GM11168 (cell line): Measurements from ENCODE around the gene ADGRB2.

Experiments
- in situ Hi-C: fragments of 300-500 bp; cut with MboI; formaldehyde crosslinking; loops from one replicate; pipeline ENCODE4 v1.12.0; 2022; ENCODE audit warnings: low sequenced_read_pairs; ENCODE audit not compliant: unreplicated experiment

ADGRB2 gene

GRCh38 chr1:31795801-31796621 is 31.9 kb upstream of the ADGRB2 start:
- in situ Hi-C loops = loop anchor here (10.0 kb wide), 1 partner anchor 131 kb away; no protein-coding TSS in a partner anchor

DNA sequence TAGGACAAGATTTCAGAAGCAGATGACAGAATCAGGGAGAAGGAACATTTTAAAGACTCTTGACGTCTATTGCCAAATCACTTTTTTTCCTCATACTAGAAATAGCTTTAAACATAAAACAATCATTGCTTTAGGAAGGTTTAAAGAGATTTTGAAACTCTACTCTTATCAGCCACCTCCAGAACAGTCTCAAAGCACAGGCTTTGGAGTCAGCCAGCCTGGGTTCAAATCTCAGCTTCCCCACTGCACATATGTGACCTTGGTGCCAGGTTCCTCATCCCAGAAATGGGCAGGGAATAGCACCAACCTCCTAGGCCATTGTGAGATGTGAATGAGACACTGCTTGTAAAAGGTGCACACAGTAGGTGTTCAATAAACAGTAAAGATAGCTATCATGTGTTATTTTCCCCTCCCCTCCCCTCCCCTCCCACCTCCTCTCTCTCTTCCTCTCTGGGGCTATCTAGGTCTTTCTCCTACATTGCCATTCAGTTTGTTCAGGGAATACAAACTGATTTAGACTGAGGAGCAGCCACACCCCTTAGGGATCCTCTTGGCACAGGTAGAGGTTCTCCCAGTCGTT is 31.0 kb upstream of the ADGRB2 start:
- in situ Hi-C loops = loop anchor here (10.0 kb wide), 1 partner anchor 130 kb away; no protein-coding TSS in a partner anchor

DNA sequence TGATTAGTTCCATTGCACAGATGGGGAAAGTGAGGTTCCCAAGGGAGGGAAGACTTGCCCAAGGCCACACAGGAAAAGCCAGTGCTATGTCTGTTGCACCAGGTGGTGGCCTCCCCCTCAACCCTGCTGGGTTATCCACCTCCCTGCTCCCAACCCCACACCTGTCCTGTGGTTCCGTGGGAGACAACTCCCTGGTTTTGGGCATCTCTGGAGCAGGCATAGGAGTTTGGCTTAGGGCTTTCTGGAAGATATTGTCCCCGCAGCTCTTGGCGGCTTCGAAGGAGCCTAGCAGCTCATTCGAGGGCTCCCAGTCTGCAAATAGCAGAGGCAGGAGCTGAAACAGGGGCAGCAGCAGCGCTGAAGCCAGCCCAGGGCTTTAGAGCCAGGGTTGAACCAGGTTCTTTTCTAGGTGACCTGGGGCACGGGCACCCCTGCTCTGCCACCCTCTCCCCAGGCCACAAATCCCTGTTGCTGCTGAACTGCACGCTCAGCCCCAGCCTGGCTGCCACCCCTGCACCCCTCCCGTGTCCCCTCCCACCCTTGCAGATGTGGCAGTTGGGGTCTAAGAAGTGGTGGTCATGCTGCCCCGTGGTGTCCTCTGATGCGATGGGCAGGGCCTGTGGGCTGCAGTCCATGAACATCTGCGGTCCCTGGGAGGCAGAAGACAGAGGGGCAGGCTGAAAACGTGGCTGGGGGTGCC is 29.6 kb upstream of the ADGRB2 start:
- in situ Hi-C loops = loop anchor here (10.0 kb wide), 1 partner anchor 129 kb away; no protein-coding TSS in a partner anchor

DNA sequence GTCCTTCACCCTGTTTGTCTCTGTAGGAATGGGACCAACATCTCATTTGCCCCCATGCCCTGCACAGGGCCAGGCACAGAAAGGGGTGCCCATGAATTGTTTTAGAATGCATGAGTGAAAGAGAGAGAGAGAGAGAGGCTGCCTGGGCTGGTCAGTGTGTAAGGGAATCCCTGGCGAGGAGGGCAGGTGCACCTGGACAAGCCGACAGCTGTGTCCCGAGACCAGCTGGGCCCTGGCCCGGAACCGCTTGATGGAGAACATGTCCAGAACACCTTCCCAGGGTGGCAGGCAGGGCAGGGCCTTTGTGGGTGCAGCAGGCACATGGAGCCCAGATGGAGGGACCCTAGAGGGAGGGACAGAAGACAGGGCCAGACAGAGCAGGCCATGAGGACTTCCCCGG is 28.9 kb upstream of the ADGRB2 start:
- in situ Hi-C loops = loop anchor here (10.0 kb wide), 1 partner anchor 128 kb away; no protein-coding TSS in a partner anchor

DNA sequence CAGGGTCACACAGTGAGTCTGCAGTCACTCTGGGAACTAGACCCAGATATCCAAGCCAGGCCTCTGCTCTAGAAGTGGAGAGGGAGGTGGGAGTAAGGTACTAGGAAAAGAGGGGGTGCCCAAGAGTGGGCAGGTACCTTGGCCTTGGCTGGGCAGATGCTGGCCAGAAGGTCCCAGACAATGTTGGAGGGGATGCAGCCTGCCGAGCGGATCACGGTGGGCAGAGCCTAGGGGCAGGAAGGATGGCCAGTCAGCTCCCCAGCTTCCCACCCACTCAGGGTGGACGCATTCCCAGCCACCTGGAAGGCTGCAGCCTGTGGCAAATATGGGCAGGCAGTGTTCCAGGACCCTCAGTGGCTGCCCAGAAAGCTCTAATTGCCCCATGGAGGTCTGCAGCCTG is 28.4 kb upstream of the ADGRB2 start:
- in situ Hi-C loops = loop anchor here (10.0 kb wide), 1 partner anchor 128 kb away; no protein-coding TSS in a partner anchor

DNA sequence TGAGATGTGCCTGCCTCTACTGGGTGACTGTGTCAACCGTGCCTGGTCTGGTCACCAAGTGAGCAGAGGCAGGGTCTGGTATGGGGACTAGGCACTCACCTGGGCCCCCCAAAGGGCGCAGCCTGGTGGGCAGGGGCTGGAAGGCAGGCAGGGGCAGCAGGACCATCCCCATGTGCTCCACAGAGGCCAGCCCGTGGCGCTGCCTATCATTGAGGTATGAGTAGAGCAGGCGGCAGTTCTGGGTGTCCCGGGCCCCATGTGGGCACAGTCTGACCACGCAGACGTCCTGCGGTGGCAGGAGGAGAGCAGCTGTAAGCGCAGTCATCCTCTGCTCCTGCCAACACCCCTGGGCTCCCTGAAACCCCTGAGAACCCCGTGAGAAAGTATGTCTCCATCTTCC is 28.0 kb upstream of the ADGRB2 start:
- in situ Hi-C loops = loop anchor here (10.0 kb wide), 1 partner anchor 127 kb away; no protein-coding TSS in a partner anchor

- in situ Hi-C loops = loop anchor here (10.0 kb wide), 1 partner anchor 126 kb away; no protein-coding TSS in a partner anchor
These were observed 27.2 kb upstream of the ADGRB2 start for GRCh38 chr1:31791131-31791858.

DNA sequence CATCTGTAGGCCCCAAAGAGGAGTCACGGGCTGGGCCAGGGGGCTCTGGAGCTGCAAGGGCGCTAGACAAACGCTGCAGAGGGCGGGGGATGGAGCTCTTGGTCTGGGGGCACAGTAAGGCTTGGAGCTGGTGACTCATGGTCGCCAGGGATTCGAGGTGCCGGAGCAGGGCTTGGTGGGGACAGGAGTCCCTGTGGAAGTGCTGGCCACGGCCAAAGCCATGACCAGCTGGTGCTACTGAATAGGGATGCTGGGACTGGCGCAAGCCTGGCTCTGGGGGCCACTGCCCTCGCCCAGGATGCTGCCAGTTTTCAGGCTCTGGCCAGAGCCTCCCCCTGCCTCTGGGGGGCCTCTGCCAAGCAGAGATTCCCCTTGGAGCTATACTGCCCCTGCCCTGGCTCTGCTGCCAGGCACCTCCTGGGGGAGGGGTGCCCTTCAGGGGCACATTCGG is 26.5 kb upstream of the ADGRB2 start:
- in situ Hi-C loops = loop anchor here (10.0 kb wide), 1 partner anchor 126 kb away; no protein-coding TSS in a partner anchor

DNA sequence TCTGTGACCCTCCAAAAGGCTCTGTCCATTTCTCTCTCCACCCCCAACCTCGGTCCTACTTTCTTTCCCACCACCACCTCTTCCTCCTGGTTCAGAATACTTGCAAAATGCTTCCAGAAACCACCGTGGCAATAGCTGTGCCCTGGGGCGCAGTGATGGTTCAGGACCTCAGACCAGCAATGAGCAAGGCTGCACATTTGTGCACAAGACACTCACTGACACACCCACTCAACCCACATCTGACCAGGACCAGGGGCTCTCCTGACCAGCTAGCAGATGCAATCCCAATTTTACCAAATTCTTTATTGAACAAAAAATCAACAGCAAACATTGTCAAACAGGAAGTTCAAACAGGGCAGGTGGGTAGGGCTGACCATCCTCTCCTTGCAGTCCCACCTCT is 26.0 kb upstream of the ADGRB2 start:
- in situ Hi-C loops = loop anchor here (10.0 kb wide), 1 partner anchor 125 kb away; no protein-coding TSS in a partner anchor

DNA sequence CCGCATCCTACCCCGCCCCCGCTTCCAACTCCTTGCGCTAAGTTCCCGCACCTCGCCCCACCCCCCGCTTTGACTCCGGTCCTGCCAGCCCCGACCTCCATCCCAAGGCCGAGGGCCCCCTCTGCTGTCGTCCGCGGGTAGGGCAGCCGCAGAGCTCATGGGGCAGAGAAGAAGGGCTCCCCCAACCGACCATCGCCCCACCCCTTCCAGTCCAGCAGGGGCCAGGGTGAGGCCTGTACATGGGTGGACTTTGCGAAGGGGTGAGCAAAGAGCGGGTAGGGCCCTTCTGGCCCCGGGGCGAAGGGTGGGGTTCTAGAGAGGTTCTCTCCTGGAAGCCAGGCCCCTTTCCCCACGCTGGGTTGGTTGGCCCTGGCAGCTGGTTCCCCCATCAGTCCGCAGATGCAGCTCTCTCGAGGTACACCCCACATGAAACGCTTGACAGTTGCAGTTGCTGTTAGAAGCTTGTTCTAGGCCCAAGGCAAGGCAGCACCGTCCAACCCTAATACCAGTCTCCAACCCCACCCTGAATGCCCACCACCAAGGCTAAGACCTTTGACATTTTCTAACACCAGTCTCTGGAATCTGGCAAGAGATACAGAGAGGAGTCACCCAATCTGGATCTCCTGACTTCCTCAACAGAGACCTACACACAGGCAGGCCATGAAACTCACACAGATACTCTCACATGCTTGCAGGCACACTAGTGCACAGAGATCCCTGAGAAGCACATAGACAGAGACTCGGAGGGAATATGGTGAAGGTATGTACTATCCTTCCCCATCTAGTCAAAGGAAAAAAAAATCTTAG is 25.3 kb upstream of the ADGRB2 start:
- in situ Hi-C loops = loop anchor here (10.0 kb wide), 1 partner anchor 125 kb away; no protein-coding TSS in a partner anchor

- in situ Hi-C loops = no loop called here
These were observed 24.7 kb upstream of the ADGRB2 start for GRCh38 chr1:31788825-31789256.

GRCh38 chr1:31788138-31788824 is 24.1 kb upstream of the ADGRB2 start:
- in situ Hi-C loops = no loop called here

- in situ Hi-C loops = no loop called here
These were observed 23.6 kb upstream of the ADGRB2 start for GRCh38 chr1:31787786-31788137.

DNA sequence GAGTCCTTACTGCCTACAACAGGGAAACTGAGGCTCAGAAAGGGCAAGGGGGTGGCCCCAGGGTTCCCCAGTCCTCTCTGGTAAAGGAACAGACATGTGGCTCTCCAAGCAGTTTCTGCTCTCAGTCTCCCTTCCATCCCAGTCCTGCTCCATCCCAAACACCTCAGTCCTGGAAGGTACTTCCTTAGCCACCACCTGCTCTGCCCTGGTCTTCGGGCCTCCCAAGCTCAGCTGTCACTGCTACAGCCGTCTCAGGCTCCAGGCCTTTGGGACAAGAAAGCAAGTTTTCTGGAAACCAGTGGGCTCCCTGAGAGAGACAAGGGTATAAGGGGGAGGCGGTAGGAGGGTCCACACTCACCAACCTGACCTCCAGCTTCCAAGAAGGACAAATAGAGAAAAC is 23.1 kb upstream of the ADGRB2 start:
- in situ Hi-C loops = no loop called here

DNA sequence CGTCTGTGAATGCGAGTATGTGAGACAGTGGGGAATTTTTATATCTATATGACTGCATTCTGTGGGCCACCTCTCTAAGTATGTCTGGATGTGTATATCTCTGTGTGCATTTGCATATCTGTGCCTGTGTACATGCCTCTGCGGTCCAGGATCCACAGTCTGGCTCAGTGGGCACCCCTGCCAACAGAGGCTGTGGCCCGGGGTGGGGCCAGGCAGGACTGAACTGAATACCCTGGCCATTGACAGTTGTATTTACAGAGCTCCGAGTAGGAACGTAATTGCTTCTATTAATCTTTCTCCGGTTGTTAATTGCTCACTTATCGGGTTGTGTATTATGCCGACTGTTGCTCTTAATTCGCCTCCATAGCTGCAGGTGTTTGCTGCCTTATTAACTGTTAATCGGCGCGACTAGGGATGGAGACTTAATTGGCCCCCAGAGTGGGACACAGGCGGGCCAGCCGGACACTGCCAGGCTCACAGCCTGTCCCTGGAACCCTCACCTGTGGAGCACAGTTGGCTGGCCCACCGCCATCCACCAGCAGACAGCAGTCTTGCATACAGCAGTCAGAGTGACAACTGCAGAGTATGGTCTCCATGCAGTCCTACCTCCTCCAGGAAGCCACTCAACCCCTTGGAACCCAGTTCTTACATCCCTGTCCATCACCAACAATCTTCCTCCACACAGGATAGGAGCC is 22.4 kb upstream of the ADGRB2 start:
- in situ Hi-C loops = no loop called here

- in situ Hi-C loops = no loop called here
These were observed 21.8 kb upstream of the ADGRB2 start for GRCh38 chr1:31785947-31786290.

DNA sequence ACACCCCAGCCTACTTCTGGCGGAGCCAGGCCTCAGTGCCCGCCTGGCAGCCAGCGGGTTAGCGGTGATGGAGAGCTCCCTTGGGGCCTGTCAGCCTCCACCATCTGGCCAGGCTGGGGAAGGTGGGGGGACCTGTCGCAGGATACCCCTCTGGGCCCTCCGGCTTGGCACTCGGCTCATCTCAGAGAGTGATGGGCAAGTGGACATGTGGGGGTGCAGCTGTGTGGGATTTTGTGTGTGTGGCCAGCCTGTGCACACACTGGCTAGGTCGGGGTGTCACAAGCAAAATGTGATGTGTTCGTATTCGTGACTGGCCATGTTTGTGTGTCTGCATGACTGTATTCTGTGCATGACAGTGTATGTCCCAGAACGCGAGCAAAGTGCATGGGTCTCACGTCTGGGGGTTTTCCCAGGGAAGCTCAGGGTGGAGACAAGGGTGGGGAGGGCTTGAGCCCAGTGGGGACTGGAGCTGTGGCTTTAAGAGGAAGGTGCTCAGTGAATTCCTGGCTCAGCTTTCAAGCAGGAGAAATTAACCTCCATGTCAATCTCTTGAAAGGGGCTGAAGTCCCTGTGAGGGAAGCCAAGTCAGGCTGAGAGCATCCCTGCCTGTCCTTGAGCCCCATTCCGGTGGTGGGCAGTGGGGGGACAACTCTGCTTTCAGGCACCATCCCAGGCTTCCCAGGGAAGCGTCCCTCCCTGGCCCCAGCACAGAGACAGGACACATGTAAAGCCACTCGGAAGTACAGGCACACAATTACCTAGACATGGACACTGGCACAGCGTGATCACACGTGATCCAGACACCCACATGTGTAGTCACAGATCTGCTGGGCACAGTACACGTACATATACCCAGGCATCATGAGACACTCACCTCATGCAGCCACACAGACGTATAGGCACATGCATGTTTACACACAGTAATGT is 21.1 kb upstream of the ADGRB2 start:
- in situ Hi-C loops = no loop called here
